Osteocyte (in vitro differentiated cells): Measurements from ENCODE around the gene AARSD1. TPM values are rescaled to one million over a fixed set of nuclear protein-coding genes. Genes with fewer than 3 reads are reported as not detected.
A peak's percentile ranks its signal among the peaks of the same experiment; 100 is the strongest.
"Not testable (repeated sequence)": the region's sequence is repeated elsewhere in the genome, so short reads cannot be mapped to it uniquely, and the experiment has no call there.

Experiments used
- DNase-seq: peaks from one replicate; pipeline ENCODE4 v3.0.0; 2021; ENCODE audit warnings: mixed read lengths; ENCODE audit not compliant: unreplicated experiment; ENCODE audit errors: extremely low spot score
- H3K27ac Mint-ChIP-seq: one replicate; pipeline ENCODE4 v1.8.0; 2021; ENCODE audit warnings: mild to moderate bottlenecking, mixed read lengths; ENCODE audit not compliant: unreplicated experiment
- H3K27me3 Mint-ChIP-seq: one replicate; pipeline ENCODE4 v1.8.0; 2021; ENCODE audit warnings: mixed read lengths; ENCODE audit not compliant: unreplicated experiment
- H3K36me3 Mint-ChIP-seq: one replicate; pipeline ENCODE4 v1.8.0; 2021; ENCODE audit warnings: mixed read lengths; ENCODE audit not compliant: unreplicated experiment
- H3K4me1 Mint-ChIP-seq: one replicate; pipeline ENCODE4 v1.8.0; 2021; ENCODE audit warnings: mixed read lengths; ENCODE audit not compliant: unreplicated experiment
- H3K4me3 Mint-ChIP-seq: one replicate; pipeline ENCODE4 v1.8.0; 2021; ENCODE audit warnings: mild to moderate bottlenecking, moderate library complexity, mixed read lengths; ENCODE audit not compliant: unreplicated experiment
- H3K9me3 Mint-ChIP-seq: one replicate; pipeline ENCODE4 v1.8.0; 2021; ENCODE audit warnings: mixed read lengths; ENCODE audit not compliant: unreplicated experiment
- CTCF ChIP-seq: fragments of 200-600 bp; sonication (generic); IDR thresholded peaks from 2 replicates; pipeline ENCODE4 v1.5.0; 2021; ENCODE audit warnings: antibody characterized with exemption, mild to moderate bottlenecking, moderate library complexity
- total RNA-seq: library from RNA; stranded (reverse); gene quantifications from 2 replicates; pipeline ENCODE4 v1.2.1, GENCODE V29; 2021

The AARSD1 gene
- total RNA-seq, 1 donor from 2014 or later, result 50.6 TPM

- no peak overlapping the region for H3K27ac Mint-ChIP-seq
- H3K4me3 Mint-ChIP-seq, result no peak overlapping the region
- no peak for DNase-seq
- TF ChIP-seq CTCF, result peak; percentile 76
- no peaks in the 10 kb centered on the region for H3K4me1 Mint-ChIP-seq
- no peaks in the 10 kb centered on the region for H3K36me3 Mint-ChIP-seq
- H3K27me3 Mint-ChIP-seq, result peaks cover 32% of the 10 kb centered on the region
- no peaks in the 10 kb centered on the region for H3K9me3 Mint-ChIP-seq
Measured at GRCh38 chr17:42937712-42938596, 26.3 kb downstream of the AARSD1 start.

GRCh38 chr17:42929497-42929844, 34.8 kb downstream of the AARSD1 start:
- no peak for DNase-seq
- H3K9me3 Mint-ChIP-seq, result no peaks in the 10 kb centered on the region
- H3K36me3 Mint-ChIP-seq, result no peaks in the 10 kb centered on the region
- no peak for TF ChIP-seq CTCF
- no peak overlapping the region for H3K27ac Mint-ChIP-seq
- H3K27me3 Mint-ChIP-seq, result peaks cover 13% of the 10 kb centered on the region
- peaks cover 12% of the 10 kb centered on the region for H3K4me1 Mint-ChIP-seq
- H3K4me3 Mint-ChIP-seq, result no peak overlapping the region

- Mint-ChIP-seq H3K4me1 (peaks cover 12% of the 10 kb centered on the region), H3K9me3 (no peaks in the 10 kb centered on the region), H3K4me3 (no peak overlapping the region), H3K27me3 (peaks cover 9% of the 10 kb centered on the region), H3K27ac (peak overlapping the region; percentile 48), H3K36me3 (no peaks in the 10 kb centered on the region)
- peak; percentile 53 for TF ChIP-seq CTCF
- no peak for DNase-seq
Measured at GRCh38 chr17:42928714-42929496, 35.3 kb downstream of the AARSD1 start.

- TF ChIP-seq CTCF, result no peak
- Mint-ChIP-seq H3K9me3 (no peaks in the 10 kb centered on the region), H3K4me3 (no peak overlapping the region), H3K27ac (peak overlapping the region; percentile 7), H3K36me3 (no peaks in the 10 kb centered on the region), H3K27me3 (peaks cover 5% of the 10 kb centered on the region), H3K4me1 (peaks cover 30% of the 10 kb centered on the region)
- no peak for DNase-seq
Measured at GRCh38 chr17:42924891-42925290, 39.4 kb downstream of the AARSD1 start.

- not testable (repeated sequence) for H3K27ac Mint-ChIP-seq, H3K27me3 Mint-ChIP-seq, DNase-seq, H3K4me3 Mint-ChIP-seq, H3K36me3 Mint-ChIP-seq, H3K9me3 Mint-ChIP-seq
- peaks cover 23% of the 10 kb centered on the region for H3K4me1 Mint-ChIP-seq
Measured at GRCh38 chr17:42923472-42923871, 40.8 kb downstream of the AARSD1 start.
